Breast epithelium (tissue), 4 donors: ENCODE measurements around the gene CTDSP1. TPM values are rescaled to one million over a fixed set of nuclear protein-coding genes. Genes with fewer than 3 reads are reported as not detected.

ENCODE experiments used
- DNase-seq, 2 donors: peaks; one replicate each; pipeline ENCODE4 v3.0.0-alpha.2; 2019; ENCODE audit warnings: low spot score in 2 of 2
- H3K27ac ChIP-seq, 2 donors: fragments of 200-600 bp; sonication (generic) in 1 of 2; one replicate each; pipeline ENCODE4 v1.5.1; 2016 to 2019; ENCODE audit warnings: mild to moderate bottlenecking in 1 of 2
- H3K27me3 ChIP-seq, 2 donors: fragments of 200-600 bp; sonication (generic) in 1 of 2; one replicate each; pipeline versions ENCODE4 v1.5.1 to v1.6.0; 2017 to 2019; ENCODE audit warnings: control low read depth in 1 of 2, mild to moderate bottlenecking in 1 of 2
- H3K36me3 ChIP-seq: fragments of 200-600 bp; one replicate; pipeline ENCODE4 v1.5.1; 2019
- H3K4me1 ChIP-seq, 2 donors: fragments of 200-600 bp; sonication (generic); one replicate each; pipeline ENCODE4 v1.5.1; 2016 to 2019; ENCODE audit warnings: control low read depth in 1 of 2
- H3K4me3 ChIP-seq, 3 donors: fragments of 200-600 bp; sonication (generic); 1 replicate in 2 of 3; 2 replicates in 1 of 3; pipeline ENCODE4 v1.5.1; 2016 to 2019; ENCODE audit warnings: mild to moderate bottlenecking in 3 of 3, moderate library complexity in 2 of 3
- H3K9me3 ChIP-seq, 2 donors: fragments of 200-600 bp; sonication (generic) in 1 of 2; one replicate each; pipeline ENCODE4 v1.5.1; 2016 to 2019; ENCODE audit warnings: control low read depth in 1 of 2
- CTCF ChIP-seq, 3 donors: fragments of 450-650 bp; IDR thresholded peaks; one replicate each; pipeline ENCODE4 v1.5.1; 2016 to 2017; ENCODE audit warnings: antibody characterized with exemption in 3 of 3, mild to moderate bottlenecking in 3 of 3, moderate library complexity in 3 of 3
- POLR2A ChIP-seq: fragments of 450-650 bp; IDR thresholded peaks from one replicate; pipeline ENCODE4 v1.6.1; 2016; ENCODE audit warnings: antibody characterized with exemption, mild to moderate bottlenecking, moderate library complexity
- POLR2AphosphoS5 ChIP-seq, 3 donors: sonication (generic); formaldehyde crosslinking; IDR thresholded peaks; one replicate each; pipeline ENCODE4 v1.6.1; 2017; ENCODE audit warnings: antibody characterized with exemption in 3 of 3
- intact Hi-C: fragments of 100-400 bp; cut with DNase I; formaldehyde crosslinking; loops from one replicate; pipeline ENCODE4 v1.15.1; 2023; ENCODE audit warnings: low total_unique reads
- total RNA-seq, 3 donors: library from RNA; depleted of rRNA; stranded (reverse); fragments of >200 nt; gene quantifications; one replicate each; pipeline ENCODE4 v1.1.0, GENCODE V29; 2016

CTDSP1 gene
- total RNA-seq, 3 donors from 2014 or later, result 83.9 to 113 (median 95.9) TPM

GRCh38 chr2:218405746-218406208 is 6.1 kb downstream of the CTDSP1 start:
- no peak for DNase-seq
- H3K36me3 ChIP-seq, result no peaks in the 10 kb centered on the region
- intact Hi-C loops, result no loop called here
- H3K4me3 ChIP-seq, result peak overlapping the region; percentile 21 to 71 (median 52)
- H3K9me3 ChIP-seq, result no peaks in the 10 kb centered on the region
- peaks cover 17 to 18% of the 10 kb centered on the region in 2 donors for H3K4me1 ChIP-seq
- H3K27me3 ChIP-seq, result no peaks in the 10 kb centered on the region
- H3K27ac ChIP-seq, result peak overlapping the region; percentile 85 to 91
- TF ChIP-seq POLR2AphosphoS5 (IDR thresholded peaks at IDR 0.05), result peak in 1 of 3 donors; percentile 30
- no peak for TF ChIP-seq CTCF (IDR thresholded peaks at IDR 0.05)
- no peak for TF ChIP-seq POLR2A

- peaks cover 12 to 16% of the 10 kb centered on the region in 2 donors for H3K4me1 ChIP-seq
- DNase-seq, result peak; percentile 95 to 97
- no peaks in the 10 kb centered on the region for H3K9me3 ChIP-seq
- no peaks in the 10 kb centered on the region for H3K36me3 ChIP-seq
- peak overlapping the region; percentile 85 to 91 for H3K27ac ChIP-seq
- no peaks in the 10 kb centered on the region for H3K27me3 ChIP-seq
- H3K4me3 ChIP-seq, result peak overlapping the region; percentile 37 to 71 (median 52)
- intact Hi-C loops, result no loop called here
- TF ChIP-seq CTCF (IDR thresholded peaks at IDR 0.05) (peak; percentile 58 to 86 (median 81)), POLR2AphosphoS5 (IDR thresholded peaks at IDR 0.05) (peak; percentile 66 to 84 (median 80)), POLR2A (no peak)
These were observed 6.7 kb downstream of the CTDSP1 start for GRCh38 chr2:218406209-218406948.

DNA sequence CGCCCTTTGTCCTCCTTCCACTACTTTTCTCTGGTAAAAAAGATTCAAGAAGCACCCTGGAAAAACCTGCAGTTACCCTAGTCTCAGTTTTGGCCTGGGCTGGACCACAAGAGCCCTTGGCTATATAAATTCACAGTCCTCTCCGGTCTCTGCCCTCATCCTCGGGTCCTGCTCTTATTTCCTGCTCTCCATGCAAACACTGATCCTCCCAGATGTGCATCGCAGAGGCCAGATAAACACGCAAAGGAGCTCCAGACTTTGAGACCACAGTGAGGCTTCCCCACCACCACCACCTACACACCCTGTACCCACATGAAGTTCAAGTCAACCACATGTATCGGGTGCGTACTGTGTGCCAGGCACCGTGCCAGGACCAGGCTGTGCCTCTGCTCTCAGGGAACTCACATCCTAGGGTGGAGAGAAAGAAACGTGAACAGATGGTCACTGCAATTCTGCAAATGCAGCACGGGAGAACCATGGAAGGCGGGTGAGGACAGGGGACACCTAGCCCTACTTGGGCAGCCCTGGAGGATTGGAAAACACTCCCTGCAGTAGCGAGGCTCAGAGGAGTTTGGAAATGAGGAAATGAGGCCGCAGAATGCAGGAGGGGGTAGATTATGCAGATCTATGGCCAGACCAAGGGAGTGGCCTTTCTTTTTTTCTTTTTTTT is 7.4 kb downstream of the CTDSP1 start:
- H3K27ac ChIP-seq, result peak overlapping the region; percentile 85 to 91
- TF ChIP-seq POLR2AphosphoS5 (IDR thresholded peaks at IDR 0.05) (peak in 2 of 3 donors; percentile 31 to 65), POLR2A (no peak), CTCF (IDR thresholded peaks at IDR 0.05) (no peak)
- no peaks in the 10 kb centered on the region for H3K9me3 ChIP-seq
- peak in 1 of 2 donors; percentile 71 for DNase-seq
- no peaks in the 10 kb centered on the region for H3K27me3 ChIP-seq
- peaks cover 6 to 9% of the 10 kb centered on the region in 2 donors for H3K4me1 ChIP-seq
- H3K36me3 ChIP-seq, result no peaks in the 10 kb centered on the region
- H3K4me3 ChIP-seq, result peak overlapping the region; percentile 37 to 71 (median 52)
- intact Hi-C loops, result no loop called here

DNA sequence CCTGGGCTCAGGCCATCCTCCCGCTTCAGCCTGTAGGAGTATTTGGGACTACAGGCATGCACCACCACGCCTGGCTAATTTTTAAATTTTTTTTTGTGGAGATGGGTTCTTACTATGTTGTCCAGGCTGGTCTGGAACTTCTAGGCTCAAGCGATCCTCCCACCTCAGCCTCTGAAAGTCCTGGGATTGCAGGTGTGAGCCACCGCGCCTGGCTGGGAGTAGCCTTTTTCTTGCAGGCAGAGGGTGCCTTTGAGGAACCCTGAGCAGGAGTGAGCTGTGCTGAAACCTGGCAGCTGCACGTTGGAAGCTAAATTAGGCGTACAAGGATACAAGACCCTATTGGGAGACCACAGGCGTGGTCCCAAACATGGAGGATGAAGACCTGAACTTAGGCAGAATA is 8.0 kb downstream of the CTDSP1 start:
- H3K4me3 ChIP-seq, result no peak overlapping the region
- no peak overlapping the region for H3K27ac ChIP-seq
- DNase-seq, result no peak
- no peaks in the 10 kb centered on the region for H3K9me3 ChIP-seq
- intact Hi-C loops, result no loop called here
- peaks cover 6 to 9% of the 10 kb centered on the region in 2 donors for H3K4me1 ChIP-seq
- H3K27me3 ChIP-seq, result no peaks in the 10 kb centered on the region
- TF ChIP-seq CTCF (IDR thresholded peaks at IDR 0.05), result no peak
- no peak for TF ChIP-seq POLR2A
- no peak for TF ChIP-seq POLR2AphosphoS5 (IDR thresholded peaks at IDR 0.05)
- H3K36me3 ChIP-seq, result no peaks in the 10 kb centered on the region

- DNase-seq, result no peak
- no peaks in the 10 kb centered on the region for H3K36me3 ChIP-seq
- intact Hi-C loops, result no loop called here
- no peaks in the 10 kb centered on the region for H3K27me3 ChIP-seq
- no peak overlapping the region for H3K4me3 ChIP-seq
- H3K4me1 ChIP-seq, result no peaks in the 10 kb centered on the region
- no peak overlapping the region for H3K27ac ChIP-seq
- TF ChIP-seq POLR2A (no peak), POLR2AphosphoS5 (IDR thresholded peaks at IDR 0.05) (no peak), CTCF (IDR thresholded peaks at IDR 0.05) (no peak)
- no peaks in the 10 kb centered on the region for H3K9me3 ChIP-seq
These were observed 18.7 kb downstream of the CTDSP1 start for GRCh38 chr2:218418321-218418716.
